ENCODE data around the gene GDI2. TPM values are rescaled to one million over a fixed set of nuclear protein-coding genes. Genes with fewer than 3 reads are reported as not detected.

Gene GDI2
- total RNA-seq, 4 donors from 2014 or later: 91.7 to 420 (median 185) TPM

GRCh38 chr10:5764422-5765297 is 48.6 kb downstream of the GDI2 start:
- intact Hi-C loops (cut with DNase I; ENCODE audit: low total_unique reads): no loop called here
- Histone ChIP-seq H3K27me3 (no peaks in the 10 kb centered on the region), H3K9me3 (no peaks in the 10 kb centered on the region), H3K4me1 (no peaks in the 10 kb centered on the region), H3K4me3 (no peak overlapping the region), H3K27ac (no peak overlapping the region), H3K36me3 (no peaks in the 10 kb centered on the region)
- no peak for TF ChIP-seq POLR2A (IDR thresholded peaks at IDR 0.05)
- no peak for TF ChIP-seq CTCF (IDR thresholded peaks at IDR 0.05)
- DNase-seq: no peak

GRCh38 chr10:5762531-5762930 is 50.7 kb downstream of the GDI2 start:
- Histone ChIP-seq H3K27ac (no peak overlapping the region), H3K4me1 (no peaks in the 10 kb centered on the region), H3K36me3 (no peaks in the 10 kb centered on the region), H3K9me3 (no peaks in the 10 kb centered on the region), H3K4me3 (no peak overlapping the region), H3K27me3 (no peaks in the 10 kb centered on the region)
- TF ChIP-seq CTCF (IDR thresholded peaks at IDR 0.05) (no peak), POLR2A (IDR thresholded peaks at IDR 0.05) (no peak)
- intact Hi-C loops (cut with DNase I; ENCODE audit: low total_unique reads): no loop called here
- no peak for DNase-seq

GRCh38 chr10:5761220-5761619 is 52.0 kb downstream of the GDI2 start:
- no peak for TF ChIP-seq CTCF (IDR thresholded peaks at IDR 0.05)
- TF ChIP-seq POLR2A (IDR thresholded peaks at IDR 0.05): no peak
- no peaks in the 10 kb centered on the region for H3K9me3 ChIP-seq
- no peak for DNase-seq
- H3K4me3 ChIP-seq: no peak overlapping the region
- intact Hi-C loops (cut with DNase I; ENCODE audit: low total_unique reads): no loop called here
- H3K27ac ChIP-seq: no peak overlapping the region
- H3K4me1 ChIP-seq: no peaks in the 10 kb centered on the region
- no peaks in the 10 kb centered on the region for H3K36me3 ChIP-seq
- no peaks in the 10 kb centered on the region for H3K27me3 ChIP-seq

- TF ChIP-seq CTCF (IDR thresholded peaks at IDR 0.05): no peak
- TF ChIP-seq POLR2A (IDR thresholded peaks at IDR 0.05): no peak
- no peak overlapping the region for H3K27ac ChIP-seq
- H3K4me3 ChIP-seq: no peak overlapping the region
Measured at GRCh38 chr10:5760515-5760914, 52.7 kb downstream of the GDI2 start.

GRCh38 chr10:5758927-5759326 is 54.3 kb downstream of the GDI2 start:
- Histone ChIP-seq H3K9me3 (no peaks in the 10 kb centered on the region), H3K27ac (no peak overlapping the region), H3K4me1 (no peaks in the 10 kb centered on the region), H3K4me3 (no peak overlapping the region), H3K27me3 (no peaks in the 10 kb centered on the region), H3K36me3 (no peaks in the 10 kb centered on the region)
- TF ChIP-seq CTCF (IDR thresholded peaks at IDR 0.05) (no peak), POLR2A (IDR thresholded peaks at IDR 0.05) (no peak)
- DNase-seq: no peak
- intact Hi-C loops (cut with DNase I; ENCODE audit: low total_unique reads): no loop called here

More at GRCh38 chr10:5760515-5760914, 52.7 kb downstream of the GDI2 start:
- H3K9me3 ChIP-seq: no peaks in the 10 kb centered on the region
- no peaks in the 10 kb centered on the region for H3K27me3 ChIP-seq
- H3K4me1 ChIP-seq: no peaks in the 10 kb centered on the region
- no peaks in the 10 kb centered on the region for H3K36me3 ChIP-seq
- intact Hi-C loops (cut with DNase I; ENCODE audit: low total_unique reads): no loop called here
- no peak for DNase-seq

Data from uterus (tissue), 4 donors.